Measurements from ENCODE around the gene TMEM30B.
A peak's percentile ranks its signal among the peaks of the same experiment; 100 is the strongest.

Gene TMEM30B

GRCh38 chr14:61298824-61299223 lies 17.7 kb upstream of the TMEM30B start:
- DNase-seq: no peak

GRCh38 chr14:61297581-61297980 lies 16.4 kb upstream of the TMEM30B start:
- no peak for DNase-seq

- no peak for DNase-seq
Measured at GRCh38 chr14:61296719-61297502, 15.8 kb upstream of the TMEM30B start.

GRCh38 chr14:61296151-61296550 lies 15.0 kb upstream of the TMEM30B start:
- DNase-seq: no peak

- DNase-seq: no peak
Measured at GRCh38 chr14:61290701-61291100, 9.6 kb upstream of the TMEM30B start.

- DNase-seq: no peak
Measured at GRCh38 chr14:61288720-61289119, 7.6 kb upstream of the TMEM30B start.

- DNase-seq: no peak
Measured at GRCh38 chr14:61288228-61288627, 7.1 kb upstream of the TMEM30B start.

- no peak for DNase-seq
Measured at GRCh38 chr14:61287196-61287595, 6.1 kb upstream of the TMEM30B start.

GRCh38 chr14:61285364-61285763 lies 4.2 kb upstream of the TMEM30B start:
- DNase-seq: no peak

- DNase-seq: no peak
Measured at GRCh38 chr14:61284001-61284400, 2.9 kb upstream of the TMEM30B start.

- no peak for DNase-seq
Measured at GRCh38 chr14:61282746-61283145, 1.6 kb upstream of the TMEM30B start.

- DNase-seq: no peak
Measured at GRCh38 chr14:61281948-61282275, 774 bp upstream of the TMEM30B start.

- peak; percentile 53 for DNase-seq
Measured at GRCh38 chr14:61280526-61281185, 482 bp downstream of the TMEM30B start.

GRCh38 chr14:61280092-61280525 lies 1.0 kb downstream of the TMEM30B start:
- peak; percentile 22 for DNase-seq

GRCh38 chr14:61279082-61279481 lies 2.1 kb downstream of the TMEM30B start:
- no peak for DNase-seq

- no peak for DNase-seq
Measured at GRCh38 chr14:61277784-61278183, 3.4 kb downstream of the TMEM30B start.

GRCh38 chr14:61277232-61277631 lies 3.9 kb downstream of the TMEM30B start:
- DNase-seq: no peak

- no peak for DNase-seq
Measured at GRCh38 chr14:61271552-61271951, 9.6 kb downstream of the TMEM30B start.

- DNase-seq: no peak
Measured at GRCh38 chr14:61270714-61271113, 10.4 kb downstream of the TMEM30B start.

GRCh38 chr14:61269321-61270083 lies 11.6 kb downstream of the TMEM30B start:
- peak; percentile 55 for DNase-seq

GRCh38 chr14:61268812-61269211 lies 12.3 kb downstream of the TMEM30B start:
- DNase-seq: no peak

GRCh38 chr14:61266891-61267740 lies 14.0 kb downstream of the TMEM30B start:
- no peak for DNase-seq

- no peak for DNase-seq
Measured at GRCh38 chr14:61266436-61266835, 14.7 kb downstream of the TMEM30B start.
